Jurkat, Clone E6-1 (cell line): Measurements from ENCODE around the gene MBP.
A peak's percentile ranks its signal among the peaks of the same experiment; 100 is the strongest.
"Not testable (repeated sequence)": the region's sequence is repeated elsewhere in the genome, so short reads cannot be mapped to it uniquely, and the experiment has no call there.

Experiments used
- DNase-seq: peaks from one replicate; pipeline ENCODE4 v3.0.0-alpha.2; 2011; ENCODE audit warnings: low read depth, low spot score
- H3K4me3 ChIP-seq: 2 replicates; pipeline ENCODE4 v1.5.1; 2011; ENCODE audit warnings: mild to moderate bottlenecking, low read length, control low read depth, moderate library complexity

Gene MBP

GRCh38 chr18:76977684-76978232 is 154.8 kb downstream of the MBP start:
- no peak for DNase-seq
- no peak overlapping the region for H3K4me3 ChIP-seq

- no peak for DNase-seq
- H3K4me3 ChIP-seq, result no peak overlapping the region
Measured at GRCh38 chr18:76977108-76977621, 155.4 kb downstream of the MBP start.

GRCh38 chr18:76975577-76976110 is 156.9 kb downstream of the MBP start:
- no peak for DNase-seq
- no peak overlapping the region for H3K4me3 ChIP-seq

GRCh38 chr18:76974386-76974785 is 158.2 kb downstream of the MBP start:
- DNase-seq, result no peak
- H3K4me3 ChIP-seq, result no peak overlapping the region

- no peak for DNase-seq
- no peak overlapping the region for H3K4me3 ChIP-seq
Measured at GRCh38 chr18:76973520-76974266, 158.9 kb downstream of the MBP start.

GRCh38 chr18:76972846-76973519 is 159.6 kb downstream of the MBP start:
- no peak for DNase-seq
- H3K4me3 ChIP-seq, result no peak overlapping the region

- no peak overlapping the region for H3K4me3 ChIP-seq
- DNase-seq, result no peak
Measured at GRCh38 chr18:76972241-76972640, 160.3 kb downstream of the MBP start.

GRCh38 chr18:76970770-76971559 is 161.6 kb downstream of the MBP start:
- DNase-seq, result no peak
- H3K4me3 ChIP-seq, result no peak overlapping the region

- H3K4me3 ChIP-seq, result no peak overlapping the region
- no peak for DNase-seq
Measured at GRCh38 chr18:76967721-76968472, 164.7 kb downstream of the MBP start.

- DNase-seq, result peak; percentile 9
- H3K4me3 ChIP-seq, result not testable (repeated sequence)
Measured at GRCh38 chr18:76967299-76967698, 165.3 kb downstream of the MBP start.

- DNase-seq, H3K4me3 ChIP-seq: not testable (repeated sequence)
Measured at GRCh38 chr18:76965555-76966151, 166.9 kb downstream of the MBP start.

GRCh38 chr18:76963936-76964335 is 168.6 kb downstream of the MBP start:
- no peak for DNase-seq
- no peak overlapping the region for H3K4me3 ChIP-seq

GRCh38 chr18:76962851-76963250 is 169.7 kb downstream of the MBP start:
- DNase-seq, result no peak
- H3K4me3 ChIP-seq, result no peak overlapping the region

- H3K4me3 ChIP-seq, result no peak overlapping the region
- DNase-seq, result no peak
Measured at GRCh38 chr18:76960528-76961035, 172.0 kb downstream of the MBP start.

- no peak overlapping the region for H3K4me3 ChIP-seq
- DNase-seq, result no peak
Measured at GRCh38 chr18:76959605-76960004, 173.0 kb downstream of the MBP start.

- no peak overlapping the region for H3K4me3 ChIP-seq
- DNase-seq, result no peak
Measured at GRCh38 chr18:76958692-76959341, 173.8 kb downstream of the MBP start.
